HepG2 (cell line): ENCODE data around the gene ZCCHC24. TPM values are rescaled to one million over a fixed set of nuclear protein-coding genes. Genes with fewer than 3 reads are reported as not detected.

Experiments
- CBX5 ChIP-seq: sonication (generic); formaldehyde crosslinking; IDR thresholded peaks from 2 replicates; pipeline ENCODE4 v1.4.0; 2020; ENCODE audit warnings: missing genetic modification reagents, borderline replicate concordance
- CREBL2 ChIP-seq: sonication (generic); formaldehyde crosslinking; IDR thresholded peaks from 2 replicates; pipeline ENCODE4 v1.8.1; 2023; ENCODE audit warnings: missing genetic modification reagents, mild to moderate bottlenecking, borderline replicate concordance
- CTCF ChIP-seq: sonication (generic); formaldehyde crosslinking; IDR thresholded peaks from 2 replicates; pipeline ENCODE4 v1.5.0; 2020; ENCODE audit warnings: mild to moderate bottlenecking, missing genetic modification reagents, moderate library complexity
- EP300 ChIP-seq, 3 experiments: sonication (generic) in 1 of 3; formaldehyde crosslinking in 1 of 3; IDR thresholded peaks; 2 replicates each; pipeline versions ENCODE4 v1.5.1 to v1.6.1; 2011 to 2020; ENCODE audit warnings: low read depth in 2 of 3, low read length in 2 of 3, borderline replicate concordance in 1 of 3, improper control_type of control experiment in 1 of 3, mild to moderate bottlenecking in 1 of 3, missing genetic modification reagents in 1 of 3, moderate library complexity in 1 of 3
- EZH2 ChIP-seq: conservative IDR thresholded peaks from 2 replicates; pipeline ENCODE4 v1.6.1; 2012; ENCODE audit warnings: mild to moderate bottlenecking, low read depth, low read length, moderate library complexity
- GABPB1 ChIP-seq: IDR thresholded peaks from 2 replicates; pipeline ENCODE4 v1.6.1; 2016; ENCODE audit warnings: mild to moderate bottlenecking, missing genetic modification reagents, moderate library complexity, missing compliant biosample characterization
- KDM1A ChIP-seq: IDR thresholded peaks from 2 replicates; pipeline ENCODE4 v1.6.1; 2016; ENCODE audit warnings: missing compliant biosample characterization
- KDM5A ChIP-seq: fragments of 200-600 bp; sonication (generic); IDR thresholded peaks from 2 replicates; pipeline ENCODE4 v1.7.0; 2018; ENCODE audit warnings: antibody characterized with exemption, mild to moderate bottlenecking, low read length, borderline replicate concordance
- KLF12 ChIP-seq: sonication (generic); formaldehyde crosslinking; IDR thresholded peaks from 2 replicates; pipeline ENCODE4 v1.4.0; 2020; ENCODE audit warnings: missing genetic modification reagents, borderline replicate concordance
- MBNL3 ChIP-seq: fragments of 250-450 bp; sonication (Bioruptor Pico); conservative IDR thresholded peaks from 2 replicates; pipeline ENCODE4 v1.8.0; 2022; ENCODE audit warnings: mild to moderate bottlenecking, inconsistent platforms
- NRL ChIP-seq: sonication (generic); formaldehyde crosslinking; IDR thresholded peaks from 2 replicates; pipeline ENCODE4 v1.5.0; 2020; ENCODE audit warnings: missing genetic modification reagents, mild to moderate bottlenecking, moderate library complexity, borderline replicate concordance
- POGZ ChIP-seq: sonication (generic); formaldehyde crosslinking; IDR thresholded peaks from 2 replicates; pipeline ENCODE4 v1.4.0; 2020; ENCODE audit warnings: mild to moderate bottlenecking, missing genetic modification reagents
- ZBTB21 ChIP-seq: sonication (generic); formaldehyde crosslinking; IDR thresholded peaks from 2 replicates; pipeline ENCODE4 v1.4.0; 2020; ENCODE audit warnings: missing genetic modification reagents
- ZFP82 ChIP-seq: sonication (generic); formaldehyde crosslinking; IDR thresholded peaks from 2 replicates; pipeline ENCODE4 v1.5.1; 2020; ENCODE audit warnings: mild to moderate bottlenecking, missing genetic modification reagents, borderline replicate concordance
- ZNF274 ChIP-seq: sonication (generic); formaldehyde crosslinking; IDR thresholded peaks from 2 replicates; pipeline ENCODE4 v1.5.1; 2020; ENCODE audit warnings: mild to moderate bottlenecking, missing genetic modification reagents
- ZNF281 ChIP-seq: sonication (generic); formaldehyde crosslinking; IDR thresholded peaks from 2 replicates; pipeline ENCODE4 v1.4.0; 2020; ENCODE audit warnings: missing genetic modification reagents, borderline replicate concordance
- ZNF484 ChIP-seq: sonication (generic); formaldehyde crosslinking; IDR thresholded peaks from 2 replicates; pipeline ENCODE4 v1.5.1; 2020; ENCODE audit warnings: mild to moderate bottlenecking, low read depth, missing genetic modification reagents, borderline replicate concordance
- ZNF687 ChIP-seq: sonication (generic); formaldehyde crosslinking; IDR thresholded peaks from 2 replicates; pipeline ENCODE4 v1.5.1; 2020; ENCODE audit warnings: mild to moderate bottlenecking, missing genetic modification reagents, moderate library complexity
- polyA plus RNA-seq, 8 experiments: library from polyadenylated mRNA; depleted of rRNA in 3 of 8; stranded (reverse) in 7 of 8; unstranded in 1 of 8; fragments of >200 nt; fragmentation: Illumina TruSeq in 4 of 8; extraction: Trizol in 4 of 8; gene quantifications; 2 replicates each; pipeline versions ENCODE4 v1.2.1 to v1.2.3, GENCODE V29; 2011 to 2016; ENCODE audit warnings: low read depth in 4 of 8, missing spikeins in 1 of 8, mixed read lengths in 1 of 8; ENCODE audit not compliant: insufficient read depth in 1 of 8
- total RNA-seq, 5 experiments: library from RNA; depleted of rRNA; stranded (reverse); fragments of >200 nt; fragmentation: Illumina TruSeq; extraction: Trizol; gene quantifications; 2 replicates each; pipeline ENCODE4 v1.2.3, GENCODE V29; 2016; ENCODE audit warnings: low read depth in 1 of 5

The ZCCHC24 gene
- total and polyA plus RNA-seq, 2 of the 13 experiments (the other 11 are each of a cell fraction or from before 2014, with no cell fraction given) = 3.1 to 7.9 TPM

GRCh38 chr10:79380125-79380945 is 65.1 kb downstream of the ZCCHC24 start (continued):
- TF ChIP-seq CREBL2 (CRISPR knock-in tag) = no peak
- peak; percentile 33; the same call in 1 of the 2 replicates for TF ChIP-seq CBX5 (CRISPR knock-in tag)
- TF ChIP-seq EZH2 = no peak
- no peak for TF ChIP-seq NRL (CRISPR knock-in tag)
- TF ChIP-seq KDM5A = no peak
- TF ChIP-seq ZNF281 (CRISPR knock-in tag) = no peak; the same call in 1 of the 2 replicates
- TF ChIP-seq GABPB1 (CRISPR knock-in tag) = peak; percentile 84
- TF ChIP-seq EP300 (IDR thresholded peaks at IDR 0.05; ENCODE audit: low read depth in 2 of 2, low read length in 2 of 2) = peak in 1 of 2 experiments; percentile 82; a peak in 2 of 4 replicates
- peak; percentile 60; the same call in 1 of the 2 replicates for TF ChIP-seq EP300 (CRISPR knock-in tag; IDR thresholded peaks at IDR 0.05; ENCODE audit: borderline replicate concordance)
- TF ChIP-seq ZBTB21 (CRISPR knock-in tag) = no peak
- no peak for TF ChIP-seq MBNL3 (CRISPR knock-in tag)
- TF ChIP-seq POGZ (CRISPR knock-in tag) = peak; percentile 73
- TF ChIP-seq ZNF687 (CRISPR knock-in tag) = peak; percentile 85
- TF ChIP-seq ZFP82 (CRISPR knock-in tag) = no peak
- no peak for TF ChIP-seq ZNF484 (CRISPR knock-in tag)
- no peak; the same call in 1 of the 2 replicates for TF ChIP-seq KDM1A
- TF ChIP-seq KLF12 (CRISPR knock-in tag) = no peak
- TF ChIP-seq CTCF (CRISPR knock-in tag) = peak; percentile 8; the same call in 1 of the 2 replicates
- TF ChIP-seq ZNF274 = 0 out of 2 replicates have a peak, but pooled peaks have one; percentile 41
